OCI-LY1 (cell line): ENCODE results near the gene RNF144A.

Experiments
- EZH2 ChIP-seq: fragments of 200-600 bp; sonication (generic), shearing (Covaris generic); IDR thresholded peaks from 2 replicates; pipeline ENCODE4 v1.8.0; 2017; ENCODE audit warnings: borderline replicate concordance, mixed run types, mild to moderate bottlenecking, antibody characterized with exemption, low read length, moderate library complexity, mixed read lengths
- TF ChIP-seq, protein P1 (sequence below): fragments of 200-600 bp; sonication (generic), shearing (Covaris generic); IDR thresholded peaks from 2 replicates; pipeline ENCODE4 v1.5.1; 2017; ENCODE audit warnings: mild to moderate bottlenecking, antibody characterized with exemption, low read length, moderate library complexity, mixed read lengths

- TF ChIP-seq, protein P1, sequence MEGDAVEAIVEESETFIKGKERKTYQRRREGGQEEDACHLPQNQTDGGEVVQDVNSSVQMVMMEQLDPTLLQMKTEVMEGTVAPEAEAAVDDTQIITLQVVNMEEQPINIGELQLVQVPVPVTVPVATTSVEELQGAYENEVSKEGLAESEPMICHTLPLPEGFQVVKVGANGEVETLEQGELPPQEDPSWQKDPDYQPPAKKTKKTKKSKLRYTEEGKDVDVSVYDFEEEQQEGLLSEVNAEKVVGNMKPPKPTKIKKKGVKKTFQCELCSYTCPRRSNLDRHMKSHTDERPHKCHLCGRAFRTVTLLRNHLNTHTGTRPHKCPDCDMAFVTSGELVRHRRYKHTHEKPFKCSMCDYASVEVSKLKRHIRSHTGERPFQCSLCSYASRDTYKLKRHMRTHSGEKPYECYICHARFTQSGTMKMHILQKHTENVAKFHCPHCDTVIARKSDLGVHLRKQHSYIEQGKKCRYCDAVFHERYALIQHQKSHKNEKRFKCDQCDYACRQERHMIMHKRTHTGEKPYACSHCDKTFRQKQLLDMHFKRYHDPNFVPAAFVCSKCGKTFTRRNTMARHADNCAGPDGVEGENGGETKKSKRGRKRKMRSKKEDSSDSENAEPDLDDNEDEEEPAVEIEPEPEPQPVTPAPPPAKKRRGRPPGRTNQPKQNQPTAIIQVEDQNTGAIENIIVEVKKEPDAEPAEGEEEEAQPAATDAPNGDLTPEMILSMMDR = no peak
- TF ChIP-seq EZH2 = no peak
These were observed 15.6 kb downstream of the RNF144A start for GRCh38 chr2:6932828-6933227.
